Fibroblast of pulmonary artery (primary cell): ENCODE results near the gene SPATA1.
A peak's percentile ranks its signal among the peaks of the same experiment; 100 is the strongest.
"Not testable (repeated sequence)": the region's sequence is repeated elsewhere in the genome, so short reads cannot be mapped to it uniquely, and the experiment has no call there.

Experiments
- DNase-seq: peaks from one replicate; pipeline ENCODE4 v3.0.0-alpha.2; 2010; ENCODE audit warnings: low read depth
- H3K4me3 ChIP-seq: replicated peaks from 2 replicates; pipeline ENCODE4 v1.5.1; 2011; ENCODE audit warnings: low read depth, mild to moderate bottlenecking, control low read depth, low read length, moderate library complexity
- CTCF ChIP-seq: IDR thresholded peaks from 2 replicates; pipeline ENCODE4 v1.5.1; 2011; ENCODE audit warnings: mild to moderate bottlenecking, control low read depth, low read length, inconsistent platforms; ENCODE audit errors: missing control alignments

Gene SPATA1

GRCh38 chr1:84497631-84498275 is 8.4 kb upstream of the SPATA1 start:
- DNase-seq: no peak
- no peak for TF ChIP-seq CTCF
- H3K4me3 ChIP-seq: no peak overlapping the region

- TF ChIP-seq CTCF: no peak
- no peak overlapping the region for H3K4me3 ChIP-seq
- no peak for DNase-seq
Observed at GRCh38 chr1:84502927-84503326, 3.3 kb upstream of the SPATA1 start.

- H3K4me3 ChIP-seq: peak overlapping the region; percentile 67
- DNase-seq: peak; percentile 65
- TF ChIP-seq CTCF: peak; percentile 19
Observed at GRCh38 chr1:84504580-84505492, 1.4 kb upstream of the SPATA1 start.

- DNase-seq: peak; percentile 71
- peak overlapping the region; percentile 67 for H3K4me3 ChIP-seq
- no peak for TF ChIP-seq CTCF
Observed at GRCh38 chr1:84505493-84506001, 639 bp upstream of the SPATA1 start.

GRCh38 chr1:84506729-84507453 is 705 bp downstream of the SPATA1 start:
- TF ChIP-seq CTCF: no peak

GRCh38 chr1:84507887-84508286 is 1.7 kb downstream of the SPATA1 start:
- not testable (repeated sequence) for DNase-seq, H3K4me3 ChIP-seq

More at GRCh38 chr1:84506729-84507453, 705 bp downstream of the SPATA1 start:
- H3K4me3 ChIP-seq: peak overlapping the region; percentile 67
- no peak for DNase-seq

- H3K4me3 ChIP-seq: no peak overlapping the region
- DNase-seq: no peak
- TF ChIP-seq CTCF: no peak
Observed at GRCh38 chr1:84508510-84508909, 2.3 kb downstream of the SPATA1 start.
